ENCODE data around the gene KIAA1614. TPM values are rescaled to one million over a fixed set of nuclear protein-coding genes. Genes with fewer than 3 reads are reported as not detected.

Gene KIAA1614, protein sequence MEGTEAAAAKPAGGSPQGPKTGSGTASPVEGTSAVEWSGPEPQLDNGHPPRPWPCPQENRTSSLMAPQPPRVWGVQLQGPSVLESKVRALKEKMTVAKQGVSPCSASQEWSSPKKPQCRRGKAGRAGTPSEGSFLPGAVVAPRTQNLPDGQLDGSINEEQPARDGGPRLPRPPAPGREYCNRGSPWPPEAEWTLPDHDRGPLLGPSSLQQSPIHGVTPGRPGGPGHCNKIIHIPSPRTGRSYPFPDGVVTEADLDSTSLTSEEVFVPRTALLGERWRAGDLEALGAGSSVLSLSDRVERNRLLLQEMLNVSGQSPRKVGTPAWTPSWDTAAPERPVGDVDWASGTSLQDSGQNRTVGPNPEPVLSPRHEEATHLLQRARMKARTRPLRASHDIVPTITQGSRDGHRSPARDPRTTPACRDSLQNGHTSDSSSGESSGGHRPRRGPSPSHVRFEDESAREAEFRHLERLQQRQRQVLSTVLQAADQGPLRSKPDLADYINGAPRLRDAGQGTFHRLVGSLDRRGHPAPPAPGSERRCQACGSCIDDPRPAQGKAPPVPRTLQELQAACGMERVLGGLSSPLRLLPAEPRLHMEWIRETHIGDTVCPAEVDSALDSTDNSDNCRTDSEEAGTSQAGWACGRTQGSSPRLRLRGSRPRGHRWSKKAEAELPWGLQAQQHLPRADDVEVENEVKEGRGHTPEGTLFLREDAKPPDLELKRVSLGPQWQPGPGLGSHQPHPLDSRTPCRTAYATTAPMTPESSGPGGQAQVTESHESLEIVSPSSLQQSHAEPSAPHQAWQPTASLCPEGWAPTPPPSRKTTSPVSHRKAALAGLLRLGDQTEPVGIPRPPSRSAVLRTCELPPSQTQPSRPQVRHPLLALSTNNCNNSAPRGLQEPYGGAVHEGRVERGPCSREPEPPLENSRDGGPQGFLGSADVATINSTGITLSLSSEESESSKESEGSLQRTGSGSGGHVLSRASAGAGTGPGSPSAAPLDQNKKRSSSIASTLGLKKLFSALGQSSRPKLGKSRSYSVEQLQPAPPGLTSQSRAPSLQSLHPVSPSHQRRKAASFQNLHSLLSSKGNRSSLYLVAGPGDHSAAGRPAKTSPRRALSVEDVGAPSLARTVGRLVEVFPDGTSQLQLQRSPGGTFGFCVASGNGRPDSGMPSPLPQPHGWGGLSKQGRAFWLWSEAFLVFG
- polyA plus RNA-seq (2013, experiment 1 of 4), result 1.6 TPM
- 2.3 TPM for polyA plus RNA-seq (2013, experiment 2 of 4)
- 1.9 TPM for polyA plus RNA-seq (2013, experiment 3 of 4)
- polyA plus RNA-seq (2013, experiment 4 of 4), result 1.9 TPM

DNA sequence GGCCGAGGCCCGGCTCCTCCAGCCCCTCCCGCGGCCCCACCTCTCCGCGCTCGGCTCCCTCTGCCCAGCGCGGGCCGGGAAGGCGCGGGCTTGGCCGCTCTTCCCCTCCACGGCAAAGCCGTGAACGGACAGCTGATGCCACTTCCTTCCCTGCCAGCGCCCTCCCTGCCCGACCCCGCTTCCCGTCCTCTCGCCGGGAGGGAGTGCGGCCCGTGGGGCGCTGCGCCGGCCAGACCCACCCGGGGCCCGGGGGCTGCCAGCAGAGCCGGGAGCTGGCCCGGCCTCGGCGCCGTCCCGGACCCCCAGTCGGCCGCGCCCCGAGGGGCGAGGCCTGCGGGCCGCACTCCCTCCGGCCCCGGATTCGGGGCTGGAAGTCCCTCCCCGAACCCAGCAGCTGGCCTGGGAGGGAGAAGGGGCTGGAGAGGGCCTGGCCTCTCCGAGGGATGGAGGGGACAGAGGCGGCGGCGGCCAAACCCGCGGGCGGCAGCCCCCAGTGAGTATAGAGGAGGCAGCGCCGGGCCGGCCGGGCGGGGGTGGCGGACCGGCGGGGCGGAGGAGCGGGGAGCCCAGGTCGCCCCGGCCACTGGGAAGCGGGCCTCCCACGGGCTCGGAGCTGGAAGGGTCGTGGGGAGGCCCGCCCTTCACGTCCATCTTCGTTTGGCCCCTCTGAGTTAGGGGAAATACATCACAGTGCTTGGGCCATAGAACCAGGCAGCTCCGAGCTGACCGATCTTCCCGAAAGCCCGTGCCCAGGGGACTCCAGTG lies at the start of gene KIAA1614:
Gene KIAA1614 (plus strand): TSS at position 97 of the 765 bp plus-strand sequence. CDS start 347 bp downstream, at position 444.
- H3K27ac ChIP-seq (ENCODE audit: insufficient read depth, low read depth, low read length, poor library complexity, severe bottlenecking), result no peak within 1 kb of the TSS
- H3K9me3 ChIP-seq (ENCODE audit: control insufficient read depth, low read length), result no peaks in the 10 kb centered on the region
- peak within 1 kb of the TSS; percentile 48 for H3K4me3 ChIP-seq (ENCODE audit: insufficient read depth, low read depth, low read length)
- WGBS, 2 experiments, result 2% methylated on average over 76 of the region's 76 CpGs
- H3K36me3 ChIP-seq (ENCODE audit: control insufficient read depth, insufficient read depth, low read length), result no peaks in the 10 kb centered on the region
- peaks cover 35% of the 10 kb centered on the region for H3K27me3 ChIP-seq (ENCODE audit: control insufficient read depth, insufficient read depth, low read length, poor library complexity, severe bottlenecking)
- no peaks in the 10 kb centered on the region for H3K4me1 ChIP-seq (ENCODE audit: control insufficient read depth, insufficient read depth, low read length)

DNA sequence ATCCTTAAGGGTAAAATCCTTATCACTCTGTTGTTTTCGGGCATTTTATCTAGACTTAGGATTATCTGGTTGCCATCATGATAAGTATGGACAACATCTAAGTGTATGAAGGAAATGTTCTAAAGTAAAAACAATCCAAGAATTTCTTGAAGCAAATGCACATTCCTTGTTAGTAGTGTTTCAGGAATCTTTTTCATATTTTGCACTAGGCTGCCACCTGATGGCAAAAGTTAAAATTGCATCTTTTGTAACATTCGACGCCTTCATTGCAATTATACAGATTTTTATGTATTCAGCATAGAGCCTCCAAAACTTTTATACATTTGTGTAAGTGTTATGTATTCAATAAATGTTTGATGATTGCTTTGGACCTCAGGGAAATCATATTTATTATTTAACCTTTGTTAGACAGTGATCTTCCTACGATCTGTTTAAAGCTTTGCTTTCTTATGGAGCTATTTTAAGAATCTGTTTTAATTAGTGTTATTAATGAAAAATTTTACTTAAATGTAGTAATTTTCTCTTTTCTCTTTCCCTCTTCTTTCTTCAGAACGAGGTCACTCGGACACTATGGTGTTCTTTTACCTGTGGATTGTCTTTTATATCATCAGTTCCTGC lies 49.4 kb upstream of the KIAA1614 start:
- Histone ChIP-seq H3K4me3 (ENCODE audit: insufficient read depth, low read depth, low read length) (no peak overlapping the region), H3K36me3 (ENCODE audit: control insufficient read depth, insufficient read depth, low read length) (peaks cover 2% of the 10 kb centered on the region), H3K27me3 (ENCODE audit: control insufficient read depth, insufficient read depth, low read length, poor library complexity, severe bottlenecking) (no peaks in the 10 kb centered on the region), H3K27ac (ENCODE audit: insufficient read depth, low read depth, low read length, poor library complexity, severe bottlenecking) (no peak overlapping the region), H3K9me3 (ENCODE audit: control insufficient read depth, low read length) (no peaks in the 10 kb centered on the region), H3K4me1 (ENCODE audit: control insufficient read depth, insufficient read depth, low read length) (no peaks in the 10 kb centered on the region)
- 42 to 53% methylated on average over 2 to 5 of the region's 6 CpGs for WGBS, 2 experiments

DNA sequence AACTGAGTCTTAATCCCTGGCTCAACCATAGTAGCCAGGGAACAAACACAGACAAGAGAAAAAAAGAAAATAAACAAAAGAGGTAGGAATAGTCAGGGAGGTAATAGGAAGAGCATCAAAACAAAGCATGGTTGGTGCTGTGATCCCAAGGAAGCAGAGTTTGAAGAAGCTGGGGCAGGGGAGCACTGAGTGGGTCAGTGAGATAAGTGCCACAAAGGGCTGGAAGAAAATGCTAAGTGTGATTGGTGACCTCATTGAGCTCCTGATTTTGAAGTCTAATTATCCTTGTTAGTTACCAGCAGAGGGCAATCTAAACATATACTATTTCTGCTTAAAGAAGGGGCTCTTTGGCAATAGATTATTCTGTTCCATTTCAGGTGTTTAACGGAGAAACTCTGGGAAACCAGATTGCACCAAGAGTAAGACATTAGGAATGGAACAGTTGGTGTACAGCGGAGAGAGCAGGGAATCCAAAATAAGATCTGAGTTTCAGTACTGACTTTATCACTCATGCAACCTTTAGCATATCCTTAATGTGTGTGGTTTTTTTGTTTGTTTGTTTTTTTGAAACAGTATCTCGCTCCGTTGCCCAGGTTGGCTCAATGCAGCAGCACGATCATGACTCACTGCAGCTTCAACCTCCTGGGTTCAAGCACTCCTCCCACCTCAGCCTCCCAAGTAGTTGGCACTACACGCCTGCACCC lies 30.7 kb upstream of the KIAA1614 start:
- Histone ChIP-seq H3K27me3 (ENCODE audit: control insufficient read depth, insufficient read depth, low read length, poor library complexity, severe bottlenecking) (no peaks in the 10 kb centered on the region), H3K4me1 (ENCODE audit: control insufficient read depth, insufficient read depth, low read length) (peaks cover 12% of the 10 kb centered on the region), H3K4me3 (ENCODE audit: insufficient read depth, low read depth, low read length) (no peak overlapping the region), H3K36me3 (ENCODE audit: control insufficient read depth, insufficient read depth, low read length) (no peaks in the 10 kb centered on the region), H3K27ac (ENCODE audit: insufficient read depth, low read depth, low read length, poor library complexity, severe bottlenecking) (no peak overlapping the region), H3K9me3 (ENCODE audit: control insufficient read depth, low read length) (no peaks in the 10 kb centered on the region)
- 78 to 86% methylated on average over 6 of the region's 6 CpGs for WGBS, 2 experiments

DNA sequence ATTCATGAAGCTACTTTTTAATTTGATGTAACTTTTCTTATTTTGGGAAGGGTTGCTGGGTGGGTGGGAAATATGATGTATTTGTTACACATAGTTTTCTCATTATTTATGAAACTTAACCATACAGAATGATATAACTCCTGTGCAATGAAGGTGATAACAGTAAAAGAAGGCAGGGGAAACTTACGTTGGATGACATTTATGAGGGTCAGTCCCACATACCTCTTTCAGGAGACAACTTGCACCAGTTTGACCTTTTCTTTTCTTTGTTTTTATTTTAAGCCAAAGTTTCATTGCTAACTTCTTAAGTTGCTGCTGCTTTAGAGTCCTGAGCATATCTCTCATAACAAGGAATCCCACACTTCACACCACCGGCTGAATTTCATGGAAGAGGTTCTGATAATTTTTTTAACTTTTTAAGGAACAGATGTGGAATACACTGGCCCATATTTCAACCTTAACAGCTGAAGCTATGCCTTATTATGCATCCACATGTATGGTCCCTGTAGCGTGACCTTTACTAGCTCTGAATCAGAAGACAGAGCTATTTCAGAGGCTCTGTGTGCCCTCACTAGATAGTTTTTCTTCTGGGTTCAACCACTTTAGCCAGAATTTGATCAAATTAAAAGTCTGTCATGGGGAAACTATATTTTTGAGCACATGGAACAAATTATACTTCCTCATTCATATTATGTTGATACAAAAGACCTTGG lies 28.0 kb upstream of the KIAA1614 start:
- Histone ChIP-seq H3K27me3 (ENCODE audit: control insufficient read depth, insufficient read depth, low read length, poor library complexity, severe bottlenecking) (no peaks in the 10 kb centered on the region), H3K4me3 (ENCODE audit: insufficient read depth, low read depth, low read length) (no peak overlapping the region), H3K4me1 (ENCODE audit: control insufficient read depth, insufficient read depth, low read length) (peaks cover under 1% of the 10 kb centered on the region), H3K36me3 (ENCODE audit: control insufficient read depth, insufficient read depth, low read length) (no peaks in the 10 kb centered on the region), H3K27ac (ENCODE audit: insufficient read depth, low read depth, low read length, poor library complexity, severe bottlenecking) (no peak overlapping the region), H3K9me3 (ENCODE audit: control insufficient read depth, low read length) (no peaks in the 10 kb centered on the region)
- WGBS, 2 experiments, result 99% methylated on average over 3 of the region's 3 CpGs

DNA sequence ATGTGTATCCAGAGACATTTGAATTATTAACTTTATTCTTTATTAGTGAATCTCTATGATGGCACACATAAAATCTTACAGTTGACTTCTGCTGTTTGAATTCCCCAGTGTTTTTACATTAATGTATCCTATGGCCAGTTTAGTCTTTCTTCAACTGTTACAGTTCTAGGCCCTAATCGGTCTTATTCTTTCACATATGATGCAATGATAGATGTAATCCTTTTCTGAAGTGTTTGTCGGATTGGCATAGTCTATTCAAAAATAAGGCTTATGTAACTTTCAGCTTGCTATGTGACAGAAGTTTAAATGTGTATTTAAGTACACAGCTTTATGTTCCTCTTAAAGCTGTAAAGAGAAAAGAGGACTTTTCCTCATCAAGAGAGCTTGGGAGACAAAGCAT lies 26.4 kb upstream of the KIAA1614 start:
- Histone ChIP-seq H3K27me3 (ENCODE audit: control insufficient read depth, insufficient read depth, low read length, poor library complexity, severe bottlenecking) (no peaks in the 10 kb centered on the region), H3K27ac (ENCODE audit: insufficient read depth, low read depth, low read length, poor library complexity, severe bottlenecking) (no peak overlapping the region), H3K36me3 (ENCODE audit: control insufficient read depth, insufficient read depth, low read length) (no peaks in the 10 kb centered on the region), H3K4me1 (ENCODE audit: control insufficient read depth, insufficient read depth, low read length) (no peaks in the 10 kb centered on the region), H3K9me3 (ENCODE audit: control insufficient read depth, low read length) (no peaks in the 10 kb centered on the region), H3K4me3 (ENCODE audit: insufficient read depth, low read depth, low read length) (no peak overlapping the region)
- whole genome bisulfite sequencing, 2 experiments, result 97 to 100% methylated on average over 2 of the region's 2 CpGs

DNA sequence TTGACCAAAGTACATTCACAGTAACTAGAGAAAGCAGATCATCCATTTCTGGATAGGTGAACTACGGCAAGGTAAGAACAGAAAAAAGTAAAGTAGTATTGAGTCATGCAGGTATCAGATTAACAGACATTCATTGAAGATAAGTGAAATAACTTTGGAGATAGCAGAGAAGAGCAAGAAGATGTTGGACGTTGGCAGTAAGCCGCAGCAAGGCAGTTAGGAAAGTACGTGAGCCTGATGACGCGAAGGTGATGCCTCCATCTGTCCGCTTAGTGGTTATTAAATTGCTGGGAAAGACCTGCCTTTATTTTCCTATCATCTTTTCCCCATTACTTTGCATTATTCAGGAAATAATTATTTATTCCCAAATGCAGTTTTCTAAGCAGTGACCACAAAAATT lies 24.9 kb upstream of the KIAA1614 start:
- H3K4me3 ChIP-seq (ENCODE audit: insufficient read depth, low read depth, low read length), result no peak overlapping the region
- H3K4me1 ChIP-seq (ENCODE audit: control insufficient read depth, insufficient read depth, low read length), result no peaks in the 10 kb centered on the region
- H3K36me3 ChIP-seq (ENCODE audit: control insufficient read depth, insufficient read depth, low read length), result no peaks in the 10 kb centered on the region
- no peaks in the 10 kb centered on the region for H3K9me3 ChIP-seq (ENCODE audit: control insufficient read depth, low read length)
- WGBS, 2 experiments, result 96 to 98% methylated on average over 7 of the region's 7 CpGs
- H3K27ac ChIP-seq (ENCODE audit: insufficient read depth, low read depth, low read length, poor library complexity, severe bottlenecking), result no peak overlapping the region
- H3K27me3 ChIP-seq (ENCODE audit: control insufficient read depth, insufficient read depth, low read length, poor library complexity, severe bottlenecking), result no peaks in the 10 kb centered on the region

DNA sequence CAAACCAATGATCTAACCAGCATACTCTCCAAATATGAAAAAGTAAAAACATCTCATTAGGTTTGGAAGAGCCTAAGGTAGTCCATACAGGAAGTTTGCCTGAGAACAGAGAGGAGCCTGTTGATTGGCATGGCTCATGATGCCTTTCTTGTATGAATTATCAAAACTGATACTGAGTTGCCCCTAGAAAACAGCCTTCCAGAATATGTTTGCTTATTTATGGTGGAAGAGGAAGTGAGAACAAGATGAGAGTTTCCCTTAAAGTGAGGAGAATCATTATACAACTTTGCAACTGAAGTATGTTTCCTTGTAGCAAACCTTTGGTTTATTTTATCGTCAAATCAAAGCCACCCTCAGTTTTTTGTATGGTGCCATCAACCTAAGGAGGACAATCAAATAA lies 23.8 kb upstream of the KIAA1614 start:
- no peaks in the 10 kb centered on the region for H3K9me3 ChIP-seq (ENCODE audit: control insufficient read depth, low read length)
- H3K36me3 ChIP-seq (ENCODE audit: control insufficient read depth, insufficient read depth, low read length), result no peaks in the 10 kb centered on the region
- WGBS, 2 experiments, result 95% methylated on average over 1 of the region's 1 CpG
- no peaks in the 10 kb centered on the region for H3K4me1 ChIP-seq (ENCODE audit: control insufficient read depth, insufficient read depth, low read length)
- H3K4me3 ChIP-seq (ENCODE audit: insufficient read depth, low read depth, low read length), result no peak overlapping the region
- H3K27me3 ChIP-seq (ENCODE audit: control insufficient read depth, insufficient read depth, low read length, poor library complexity, severe bottlenecking), result no peaks in the 10 kb centered on the region
- no peak overlapping the region for H3K27ac ChIP-seq (ENCODE audit: insufficient read depth, low read depth, low read length, poor library complexity, severe bottlenecking)

DNA sequence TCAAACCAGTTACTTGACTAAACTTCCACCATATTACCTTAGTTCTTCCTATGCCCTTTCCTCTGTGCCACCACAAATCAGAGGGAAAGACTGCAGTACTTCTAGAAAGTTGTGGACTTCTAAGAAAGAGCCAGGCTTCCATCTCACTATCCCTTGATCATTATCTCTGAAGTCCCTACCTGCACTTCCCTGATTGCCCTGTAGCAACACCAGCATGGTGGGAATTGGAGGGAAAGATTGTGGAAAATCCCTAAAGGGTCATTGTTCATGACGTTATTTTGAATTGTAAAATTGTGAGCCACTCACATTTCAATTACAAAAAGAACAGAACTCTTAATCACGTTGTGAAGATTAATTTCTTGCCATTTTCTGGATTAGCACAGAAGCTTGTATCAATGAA lies 23.4 kb upstream of the KIAA1614 start:
- H3K4me1 ChIP-seq (ENCODE audit: control insufficient read depth, insufficient read depth, low read length), result no peaks in the 10 kb centered on the region
- no peak overlapping the region for H3K27ac ChIP-seq (ENCODE audit: insufficient read depth, low read depth, low read length, poor library complexity, severe bottlenecking)
- no peaks in the 10 kb centered on the region for H3K9me3 ChIP-seq (ENCODE audit: control insufficient read depth, low read length)
- H3K36me3 ChIP-seq (ENCODE audit: control insufficient read depth, insufficient read depth, low read length), result no peaks in the 10 kb centered on the region
- no peaks in the 10 kb centered on the region for H3K27me3 ChIP-seq (ENCODE audit: control insufficient read depth, insufficient read depth, low read length, poor library complexity, severe bottlenecking)
- H3K4me3 ChIP-seq (ENCODE audit: insufficient read depth, low read depth, low read length), result no peak overlapping the region
- WGBS, 2 experiments, result 67% methylated on average over 2 of the region's 2 CpGs; no CpG with 5 or more reads in 1 of the 2 experiments

Measured in ectodermal cell (in vitro differentiated cells).